Measurements from ENCODE around the gene ZNF236. TPM values are rescaled to one million over a fixed set of nuclear protein-coding genes. Genes with fewer than 3 reads are reported as not detected.
A peak's percentile ranks its signal among the peaks of the same experiment; 100 is the strongest.
"Not testable (repeated sequence)": the region's sequence is repeated elsewhere in the genome, so short reads cannot be mapped to it uniquely, and the experiment has no call there.

ZNF236 gene
- 10 to 100 TPM in 3 of 4 donors, 1 to 10 TPM in 1; 6.2 to 16.5 (median 10.7) TPM for total RNA-seq

- no peaks in the 10 kb centered on the region for H3K9me3 ChIP-seq
- DNase-seq, result no peak
- peaks cover 18 to 54% (median 22%) of the 10 kb centered on the region in 3 donors for H3K4me1 ChIP-seq
- H3K27me3 ChIP-seq, result no peaks in the 10 kb centered on the region
- no CpG with 5 or more reads among the region's 113 CpGs for WGBS, 2 donors
- no peaks in the 10 kb centered on the region for H3K36me3 ChIP-seq
- TF ChIP-seq POLR2A (IDR thresholded peaks at IDR 0.05) (peak in 3 of 4 donors; percentile 34 to 85 (median 81)), CTCF (IDR thresholded peaks at IDR 0.05) (no peak)
- peak within 1 kb of the TSS; percentile 90 to 100 (median 96) for H3K27ac ChIP-seq
- intact Hi-C loops (cut with DNase I), result loop anchor here (10.0 kb wide), 1 partner anchor 1618 kb away; the partner anchor contains the start of gene PTGR3
- peak within 1 kb of the TSS; percentile 84 to 91 (median 86) for H3K4me3 ChIP-seq
These were observed at the start of gene ZNF236 for GRCh38 chr18:76822506-76823160. Gene ZNF236, plus strand, starts transcription at chr18:76822557. Its CDS starts 51 bp downstream, at chr18:76822608.

DNA sequence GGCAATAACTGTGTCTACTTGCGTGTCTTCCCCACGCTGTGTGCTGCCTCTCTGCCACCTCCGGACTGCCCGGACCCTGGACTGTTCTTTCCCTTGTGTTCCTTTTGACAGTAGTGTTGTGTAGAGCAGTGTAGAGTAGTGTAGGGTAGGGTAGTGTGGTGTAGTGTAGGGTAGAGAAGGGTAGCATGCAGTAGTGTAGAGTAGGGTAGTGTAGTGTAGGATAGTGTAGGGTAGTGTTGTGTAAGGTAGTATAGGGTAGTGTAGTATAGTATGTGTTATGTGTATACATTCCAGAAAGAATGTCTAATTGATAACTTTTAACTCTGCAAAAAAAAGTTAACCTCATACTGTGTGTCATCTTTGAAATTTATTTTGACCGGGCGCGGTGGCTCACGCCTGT lies 49.7 kb upstream of the ZNF236 start:
- 65 to 73% methylated on average over 5 to 8 of the region's 8 CpGs for WGBS, 2 donors
- no peak for TF ChIP-seq POLR2A (IDR thresholded peaks at IDR 0.05)
- TF ChIP-seq CTCF (IDR thresholded peaks at IDR 0.05), result no peak
- intact Hi-C loops (cut with DNase I), result no loop called here
- Histone ChIP-seq H3K27me3 (peaks cover 0 to 34% (median 0%) of the 10 kb centered on the region in 4 donors), H3K4me1 (no peaks in the 10 kb centered on the region), H3K36me3 (no peaks in the 10 kb centered on the region), H3K4me3 (no peak overlapping the region), H3K27ac (no peak overlapping the region), H3K9me3 (no peaks in the 10 kb centered on the region)
- no peak for DNase-seq

DNA sequence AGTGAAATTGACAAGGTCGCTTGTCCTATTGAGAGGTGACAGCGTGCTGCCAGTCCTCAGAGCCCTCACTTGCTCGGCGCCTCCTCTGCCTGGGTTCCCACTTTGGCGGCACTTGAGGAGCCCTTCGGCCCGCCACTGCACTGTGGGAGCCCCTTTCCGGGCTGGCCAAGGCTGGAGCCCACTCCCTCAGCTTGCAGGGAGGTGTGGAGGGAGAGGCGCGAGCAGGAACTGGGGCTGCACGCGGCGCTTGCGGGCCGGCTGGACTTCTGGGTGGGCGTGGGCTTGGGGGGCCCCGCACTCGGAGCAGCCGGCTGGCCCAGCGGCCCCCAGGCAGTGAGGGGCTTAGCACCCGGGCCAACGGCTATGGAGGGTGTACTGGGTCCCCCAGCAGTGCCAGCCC lies 45.3 kb upstream of the ZNF236 start:
- H3K4me3 ChIP-seq; H3K9me3 ChIP-seq; DNase-seq; H3K27me3 ChIP-seq; H3K27ac ChIP-seq; H3K4me1 ChIP-seq; H3K36me3 ChIP-seq; intact Hi-C loops (cut with DNase I): not testable (repeated sequence)
- WGBS, 2 donors, result 91 to 100% methylated on average over 1 to 2 of the region's 22 CpGs

- no peak for DNase-seq
- H3K27me3 ChIP-seq, result peaks cover 0 to 28% (median 0%) of the 10 kb centered on the region in 4 donors
- WGBS, 2 donors, result 79 to 86% methylated on average over 24 to 28 of the region's 29 CpGs
- H3K36me3 ChIP-seq, result no peaks in the 10 kb centered on the region
- H3K4me1 ChIP-seq, result no peaks in the 10 kb centered on the region
- H3K4me3 ChIP-seq, result no peak overlapping the region
- intact Hi-C loops (cut with DNase I), result no loop called here
- no peak for TF ChIP-seq CTCF (IDR thresholded peaks at IDR 0.05)
- no peak overlapping the region for H3K27ac ChIP-seq
- no peaks in the 10 kb centered on the region for H3K9me3 ChIP-seq
These were observed 38.4 kb upstream of the ZNF236 start for GRCh38 chr18:76783786-76784484.

DNA sequence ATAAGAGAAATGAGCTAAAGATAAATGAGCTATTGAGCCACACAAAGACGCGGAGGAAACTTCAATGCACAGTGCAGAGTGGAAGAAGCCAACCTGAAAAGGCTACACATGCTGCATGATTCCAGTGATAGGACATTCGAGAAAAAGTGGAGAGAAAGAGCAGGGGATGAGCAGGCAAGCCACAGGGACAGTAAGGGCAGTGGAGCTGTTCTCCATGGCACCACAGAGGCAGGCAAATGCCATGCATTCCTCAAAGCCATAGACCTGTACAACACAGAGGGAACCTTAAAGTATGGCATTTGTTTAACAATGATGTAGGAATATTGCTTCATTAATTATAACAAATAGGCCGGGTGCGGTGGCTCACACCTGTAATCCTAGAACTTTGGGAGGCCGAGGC lies 36.5 kb upstream of the ZNF236 start:
- Histone ChIP-seq H3K27me3 (peaks cover 0 to 28% (median 0%) of the 10 kb centered on the region in 4 donors), H3K36me3 (no peaks in the 10 kb centered on the region), H3K9me3 (peaks cover 0 to 3% (median 0%) of the 10 kb centered on the region in 3 donors), H3K4me1 (no peaks in the 10 kb centered on the region), H3K27ac (no peak overlapping the region), H3K4me3 (no peak overlapping the region)
- no peak for DNase-seq
- 68 to 71% methylated on average over 6 of the region's 6 CpGs for WGBS, 2 donors
- intact Hi-C loops (cut with DNase I), result no loop called here
- TF ChIP-seq CTCF (IDR thresholded peaks at IDR 0.05), result no peak
- no peak for TF ChIP-seq POLR2A (IDR thresholded peaks at IDR 0.05)
